MCF 10A (cell line): Measurements from ENCODE around the gene ANP32B. TPM values are rescaled to one million over a fixed set of nuclear protein-coding genes. Genes with fewer than 3 reads are reported as not detected.
A peak's percentile ranks its signal among the peaks of the same experiment; 100 is the strongest.

Source experiments
- BruUV-seq: library from RNA; stranded (reverse); fragments of 400-500 nt; replicated peaks from 2 replicates; lab custom pipeline; 2021; lab: Mats Ljungman, UMichigan
- CTCF ChIA-PET: fragments of 300-600 bp; sonication (Branson Sonifier 250); formaldehyde crosslinking; extraction: SDS; loops from one replicate; lab custom pipeline; 2021; ENCODE audit warnings: antibody characterized with exemption, inconsistent platforms; lab: Yijun Ruan, JAX
- POLR2A ChIA-PET: fragments of 300-600, 350-650 bp; sonication (Branson Sonifier 250); formaldehyde crosslinking; extraction: SDS; loops from one replicate; lab custom pipeline; 2020; ENCODE audit warnings: antibody characterized with exemption, inconsistent platforms; lab: Yijun Ruan, JAX
- DNase-seq: peaks from one replicate; pipeline ENCODE4 v3.0.0-alpha.2; 2018; ENCODE audit not compliant: unreplicated experiment
- H3K27ac Mint-ChIP-seq: one replicate; pipeline ENCODE4 v1.8.0; 2022; ENCODE audit warnings: mild to moderate bottlenecking, low read depth, mixed read lengths; ENCODE audit not compliant: unreplicated experiment
- H3K27me3 Mint-ChIP-seq: one replicate; pipeline ENCODE4 v1.8.0; 2022; ENCODE audit warnings: mixed read lengths; ENCODE audit not compliant: insufficient read depth, unreplicated experiment
- H3K36me3 Mint-ChIP-seq: one replicate; pipeline ENCODE4 v1.8.0; 2022; ENCODE audit warnings: mild to moderate bottlenecking, moderate library complexity, mixed read lengths; ENCODE audit not compliant: insufficient read depth, unreplicated experiment
- H3K4me1 Mint-ChIP-seq: one replicate; pipeline ENCODE4 v1.8.0; 2022; ENCODE audit warnings: mixed read lengths; ENCODE audit not compliant: insufficient read depth, unreplicated experiment
- H3K4me3 Mint-ChIP-seq: one replicate; pipeline ENCODE4 v1.8.0; 2022; ENCODE audit warnings: mild to moderate bottlenecking, moderate library complexity, mixed read lengths; ENCODE audit not compliant: unreplicated experiment
- H3K9me3 Mint-ChIP-seq: one replicate; pipeline ENCODE4 v1.8.0; 2022; ENCODE audit warnings: mixed read lengths; ENCODE audit not compliant: unreplicated experiment
- intact Hi-C: fragments of 100-400 bp; cut with micrococcal nuclease; formaldehyde crosslinking; loops from 2 replicates; pipeline ENCODE4 v1.14.1; 2022
- total RNA-seq: library from RNA; stranded (reverse); gene quantifications from 2 replicates; pipeline ENCODE4 v1.2.3, GENCODE V29; 2022
- TF ChIP-seq, protein P1 (sequence below): fragments of 200-600 bp; IDR thresholded peaks from one replicate; pipeline ENCODE4 v1.8.0; 2022; ENCODE audit warnings: antibody characterized with exemption, mild to moderate bottlenecking; ENCODE audit not compliant: unreplicated experiment

ANP32B gene
- total RNA-seq, 1 experiment from 2014 or later = 245 TPM

DNA sequence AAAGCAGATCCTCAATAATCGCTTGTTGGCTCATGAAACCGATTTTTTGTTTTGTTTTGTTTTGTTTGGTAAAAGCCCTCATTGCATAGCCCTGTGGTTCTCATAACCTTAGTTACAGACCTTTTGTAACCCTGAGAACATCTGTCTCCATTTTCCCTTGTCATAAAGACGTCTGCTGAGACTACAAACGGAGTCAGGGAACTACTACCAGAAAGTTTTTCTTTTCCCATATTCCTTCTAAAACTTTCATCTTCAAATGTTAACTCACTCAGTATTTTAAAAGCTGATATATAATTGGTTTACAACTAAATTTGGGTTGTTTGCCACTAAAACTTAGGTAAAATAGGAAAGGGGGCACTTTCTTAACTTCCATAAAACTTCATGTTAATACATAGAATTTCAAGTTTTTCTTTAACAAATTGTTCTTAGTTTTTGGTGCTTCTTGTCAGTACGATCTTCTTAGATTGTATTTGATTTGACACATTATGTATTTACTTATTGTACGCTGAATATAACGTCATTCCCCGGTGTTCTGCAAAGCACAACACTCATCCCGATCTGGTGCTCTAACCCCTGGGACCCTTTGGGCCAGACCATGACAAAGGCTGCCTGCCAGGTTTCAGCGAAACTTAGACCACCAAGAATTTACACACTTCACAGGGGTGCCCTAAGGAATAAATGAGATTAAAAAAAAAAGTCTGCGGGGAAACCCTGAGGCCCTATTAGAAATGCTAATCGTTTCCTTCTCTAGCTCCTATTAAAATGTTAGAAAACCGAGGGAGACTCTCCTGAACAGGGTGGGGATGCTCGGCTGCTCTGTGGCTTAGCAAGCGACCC, 1.1 kb upstream of the ANP32B start:
- peaks cover 31% of the 10 kb centered on the region for H3K4me1 Mint-ChIP-seq
- BruUV-seq = no TSS peak
- H3K36me3 Mint-ChIP-seq = no peaks in the 10 kb centered on the region
- H3K4me3 Mint-ChIP-seq = peak overlapping the region; percentile 79
- TF ChIP-seq, protein P1, sequence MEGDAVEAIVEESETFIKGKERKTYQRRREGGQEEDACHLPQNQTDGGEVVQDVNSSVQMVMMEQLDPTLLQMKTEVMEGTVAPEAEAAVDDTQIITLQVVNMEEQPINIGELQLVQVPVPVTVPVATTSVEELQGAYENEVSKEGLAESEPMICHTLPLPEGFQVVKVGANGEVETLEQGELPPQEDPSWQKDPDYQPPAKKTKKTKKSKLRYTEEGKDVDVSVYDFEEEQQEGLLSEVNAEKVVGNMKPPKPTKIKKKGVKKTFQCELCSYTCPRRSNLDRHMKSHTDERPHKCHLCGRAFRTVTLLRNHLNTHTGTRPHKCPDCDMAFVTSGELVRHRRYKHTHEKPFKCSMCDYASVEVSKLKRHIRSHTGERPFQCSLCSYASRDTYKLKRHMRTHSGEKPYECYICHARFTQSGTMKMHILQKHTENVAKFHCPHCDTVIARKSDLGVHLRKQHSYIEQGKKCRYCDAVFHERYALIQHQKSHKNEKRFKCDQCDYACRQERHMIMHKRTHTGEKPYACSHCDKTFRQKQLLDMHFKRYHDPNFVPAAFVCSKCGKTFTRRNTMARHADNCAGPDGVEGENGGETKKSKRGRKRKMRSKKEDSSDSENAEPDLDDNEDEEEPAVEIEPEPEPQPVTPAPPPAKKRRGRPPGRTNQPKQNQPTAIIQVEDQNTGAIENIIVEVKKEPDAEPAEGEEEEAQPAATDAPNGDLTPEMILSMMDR = no peak
- peak overlapping the region; percentile 63 for H3K27ac Mint-ChIP-seq
- intact Hi-C loops = loop anchor here (2.0 kb wide), 1 partner anchor 75 kb away; the partner anchor contains the start of gene NANS
- ChIA-PET CTCF (interaction anchor here (0.6 to 1.8 kb wide), 6 partner anchors 11 to 1200 kb away, joined by 3 to 10 read pairs (median 4); no protein-coding TSS in a partner anchor), POLR2A (interaction anchor here (0.7 to 9.5 kb wide), 15 partner anchors 10 to 284 kb away, joined by 3 to 91 read pairs (median 3); partner anchors contain the start of genes NANS, TBC1D2, TRMO and XPA)
- no peaks in the 10 kb centered on the region for H3K27me3 Mint-ChIP-seq
- DNase-seq = no peak
- H3K9me3 Mint-ChIP-seq = no peaks in the 10 kb centered on the region

DNA sequence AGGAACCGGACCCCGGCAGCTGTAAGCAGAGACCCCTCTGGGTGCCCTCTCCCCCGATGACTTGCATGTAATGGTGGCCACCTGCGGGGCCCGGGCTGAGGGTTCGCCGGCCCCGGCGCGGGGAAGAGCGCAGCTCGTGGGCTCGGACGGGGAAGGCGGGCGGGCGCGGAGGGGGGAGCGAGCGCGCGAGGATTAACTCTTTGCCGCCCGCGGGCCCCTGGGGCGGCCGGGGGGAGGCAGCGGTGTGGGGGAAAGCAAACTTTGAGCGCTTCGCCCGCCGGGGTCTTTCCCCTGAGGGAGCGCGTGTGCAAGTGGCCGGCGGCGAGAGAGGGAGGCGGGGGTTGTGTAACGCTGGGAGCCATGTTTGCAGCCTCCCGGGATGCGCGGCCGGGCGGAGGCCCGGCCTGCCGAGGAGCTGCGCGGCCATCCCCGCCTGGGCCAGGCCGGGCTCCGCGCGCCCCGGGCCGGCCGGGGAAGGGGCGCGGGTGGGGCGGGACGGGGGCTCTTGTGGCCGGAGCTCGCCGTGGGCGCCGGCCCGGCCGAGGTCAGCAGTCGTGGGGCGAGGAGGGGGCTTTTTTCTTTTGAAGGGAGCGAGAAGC, 547 bp downstream of the ANP32B start:
- no TSS peak for BruUV-seq
- POLR2A ChIA-PET = interaction anchor here (0.8 to 9.5 kb wide), 16 partner anchors 9 to 350 kb away, joined by 3 to 91 read pairs (median 5); partner anchors contain the start of genes NANS, NCBP1, TBC1D2 and TRMO
- intact Hi-C loops = loop anchor here (1.0 to 2.0 kb wide), 2 partner anchors 60 to 73 kb away; partner anchors contain the start of gene NANS
- TF ChIP-seq, protein P1 = no peak
- H3K27me3 Mint-ChIP-seq = no peaks in the 10 kb centered on the region
- CTCF ChIA-PET = interaction anchor here (0.7 to 1.9 kb wide), 9 partner anchors 15 to 953 kb away, joined by 3 to 8 read pairs (median 4); no protein-coding TSS in a partner anchor
- peak; percentile 38 for DNase-seq
- peaks cover 31% of the 10 kb centered on the region for H3K4me1 Mint-ChIP-seq
- no peaks in the 10 kb centered on the region for H3K36me3 Mint-ChIP-seq
- peak overlapping the region; percentile 79 for H3K4me3 Mint-ChIP-seq
- peak overlapping the region; percentile 63 for H3K27ac Mint-ChIP-seq
- no peaks in the 10 kb centered on the region for H3K9me3 Mint-ChIP-seq

DNA sequence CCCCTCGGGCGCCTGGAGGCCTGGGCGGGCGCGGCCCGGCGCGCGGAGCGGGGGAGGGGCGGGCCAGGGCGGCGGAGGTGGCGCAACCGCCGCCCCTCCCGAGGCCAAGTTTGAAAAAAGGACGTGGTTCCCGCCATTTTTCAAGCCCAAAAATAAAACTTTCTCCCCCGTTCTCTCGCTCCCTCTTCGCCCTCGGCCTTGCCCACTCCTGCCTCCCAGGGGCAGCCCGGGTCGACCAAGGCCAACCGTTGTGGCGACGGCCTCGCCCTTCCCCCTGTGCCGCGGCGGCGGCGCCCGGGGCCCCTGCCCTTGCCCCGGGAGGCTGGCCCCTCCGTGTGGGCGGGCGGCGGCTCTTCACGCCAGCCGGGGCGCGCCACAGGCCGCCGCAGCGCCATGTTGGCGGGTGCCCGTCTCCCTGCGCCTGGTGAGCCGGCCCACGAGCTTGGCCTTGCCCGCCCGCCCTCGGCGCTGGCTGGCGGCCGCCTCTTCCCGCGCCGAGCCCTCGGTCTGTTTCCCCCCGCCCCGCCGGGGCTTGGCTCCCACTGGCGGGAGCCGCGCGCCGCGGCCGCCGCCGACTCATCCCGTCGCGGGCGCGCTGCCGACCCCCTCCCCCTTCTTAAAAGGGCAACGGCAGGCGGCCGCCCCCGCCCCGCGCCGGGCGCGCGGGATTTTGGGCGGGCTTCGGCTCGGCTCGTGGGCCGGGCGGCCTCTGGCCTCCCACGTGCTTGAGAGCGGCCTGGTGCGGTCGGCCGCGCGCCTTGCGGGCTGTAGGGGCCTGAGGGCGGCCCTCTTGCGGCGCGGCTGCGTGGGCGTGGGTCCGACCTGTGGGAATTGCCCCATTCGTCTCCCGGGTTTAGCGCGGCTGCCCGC, 1.3 kb downstream of the ANP32B start:
- H3K4me1 Mint-ChIP-seq = peaks cover 37% of the 10 kb centered on the region
- ChIA-PET CTCF (interaction anchor here (0.8 to 1.9 kb wide), 6 partner anchors 16 to 372 kb away, joined by 3 to 8 read pairs (median 4); no protein-coding TSS in a partner anchor), POLR2A (interaction anchor here (0.8 to 9.5 kb wide), 11 partner anchors 10 to 351 kb away, joined by 3 to 91 read pairs (median 6); partner anchors contain the start of genes NANS, NCBP1, TBC1D2 and TRMO)
- peak; percentile 83 for DNase-seq
- H3K36me3 Mint-ChIP-seq = no peaks in the 10 kb centered on the region
- intact Hi-C loops = no loop called here
- no TSS peak for BruUV-seq
- H3K4me3 Mint-ChIP-seq = peak overlapping the region; percentile 79
- TF ChIP-seq, protein P1 = no peak
- H3K27me3 Mint-ChIP-seq = no peaks in the 10 kb centered on the region
- H3K9me3 Mint-ChIP-seq = no peaks in the 10 kb centered on the region
- no peak overlapping the region for H3K27ac Mint-ChIP-seq
